Endothelial cell of umbilical vein (primary cell): ENCODE results near the gene PTPRD.

Experiments used
- CTCF ChIP-seq, 2 donors: IDR thresholded peaks; 1 replicate in 1 of 2; 2 replicates in 1 of 2; pipeline ENCODE4 v1.5.1; 2011; ENCODE audit warnings: low read length in 2 of 2, mild to moderate bottlenecking in 2 of 2, moderate library complexity in 2 of 2, control low read depth in 1 of 2, inconsistent platforms in 1 of 2, low read depth in 1 of 2; ENCODE audit not compliant: insufficient read depth in 1 of 2; ENCODE audit errors: extremely low read depth in 1 of 2
- POLR2A ChIP-seq: IDR thresholded peaks from 2 replicates; pipeline ENCODE4 v1.6.1; 2012; ENCODE audit warnings: low read depth, mild to moderate bottlenecking, control low read depth, low read length
- POLR2AphosphoS5 ChIP-seq: IDR thresholded peaks from 2 replicates; pipeline ENCODE4 v1.6.1; 2012; ENCODE audit warnings: low read depth, mild to moderate bottlenecking, control low read depth, low read length, moderate library complexity; ENCODE audit not compliant: insufficient read depth

GRCh38 chr9:8374471-8374870 lies 2238.3 kb downstream of the PTPRD start:
- no peak for TF ChIP-seq POLR2A
- TF ChIP-seq CTCF (IDR thresholded peaks at IDR 0.05; ENCODE audit: extremely low read depth in 1 of 2, insufficient read depth in 1 of 2, low read depth in 1 of 2, low read length in 2 of 2) = no peak
- no peak for TF ChIP-seq POLR2AphosphoS5
